IPS-NIHi7 (cell line): ENCODE results near the gene TMEM258.

Experiments
- DNase-seq: peaks from one replicate; pipeline ENCODE4 v3.0.0; 2012; ENCODE audit warnings: mixed read lengths; ENCODE audit errors: extremely low spot score

TMEM258 gene

GRCh38 chr11:61792310-61793082 is at the start of gene TMEM258, which contains the start of gene FEN1:
TSS of gene TMEM258 (minus strand) at chr11:61792599. CDS start at chr11:61792558, 41 bp downstream.
TSS of gene FEN1 (plus strand) at chr11:61792911. CDS start at chr11:61795362, 2,451 bp downstream.
- peak; percentile 91 for DNase-seq

- DNase-seq = no peak
Observed at GRCh38 chr11:61841636-61842527, 49.5 kb upstream of the TMEM258 start.

- DNase-seq = no peak
Observed at GRCh38 chr11:61840371-61840770, 48.0 kb upstream of the TMEM258 start.

- no peak for DNase-seq
Observed at GRCh38 chr11:61839742-61840141, 47.3 kb upstream of the TMEM258 start.

GRCh38 chr11:61838921-61839320 is 46.5 kb upstream of the TMEM258 start:
- no peak for DNase-seq

- DNase-seq = no peak
Observed at GRCh38 chr11:61838501-61838900, 46.1 kb upstream of the TMEM258 start.

GRCh38 chr11:61837411-61838005 is 45.1 kb upstream of the TMEM258 start:
- DNase-seq = no peak

- DNase-seq = no peak
Observed at GRCh38 chr11:61836193-61836592, 43.8 kb upstream of the TMEM258 start.

- peak; percentile 60 for DNase-seq
Observed at GRCh38 chr11:61834278-61835048, 42.1 kb upstream of the TMEM258 start.

- DNase-seq = no peak
Observed at GRCh38 chr11:61833926-61834277, 41.5 kb upstream of the TMEM258 start.

- no peak for DNase-seq
Observed at GRCh38 chr11:61833471-61833870, 41.1 kb upstream of the TMEM258 start.

- DNase-seq = no peak
Observed at GRCh38 chr11:61832754-61833153, 40.4 kb upstream of the TMEM258 start.

GRCh38 chr11:61832207-61832606 is 39.8 kb upstream of the TMEM258 start:
- DNase-seq = no peak

- DNase-seq = no peak
Observed at GRCh38 chr11:61830237-61831105, 38.1 kb upstream of the TMEM258 start.

- DNase-seq = no peak
Observed at GRCh38 chr11:61829806-61830205, 37.4 kb upstream of the TMEM258 start.

- peak; percentile 63 for DNase-seq
Observed at GRCh38 chr11:61828629-61829407, 36.4 kb upstream of the TMEM258 start.

GRCh38 chr11:61828379-61828628 is 35.9 kb upstream of the TMEM258 start:
- DNase-seq = no peak

GRCh38 chr11:61827571-61828378 is 35.4 kb upstream of the TMEM258 start, which contains the start of gene FADS2:
TSS of gene FADS2 (plus strand) at chr11:61828300. CDS start at chr11:61828391, 91 bp downstream.
- DNase-seq = peak; percentile 86

- peak; percentile 35 for DNase-seq
Observed at GRCh38 chr11:61826930-61827570, 34.7 kb upstream of the TMEM258 start.
